GM19023 (cell line): ENCODE results near the gene CD163L1.
"Not testable (repeated sequence)": the region's sequence is repeated elsewhere in the genome, so short reads cannot be mapped to it uniquely, and the experiment has no call there.

Experiments used
- ATAC-seq: cut with Tn5 transposase; IDR thresholded peaks from one replicate; pipeline ENCODE4 v1.9.1; 2021; ENCODE audit warnings: mild to moderate bottlenecking, moderate library complexity; ENCODE audit not compliant: unreplicated experiment

Gene CD163L1

GRCh38 chr12:7444076-7444475, at the start of gene CD163L1:
Gene CD163L1, minus strand, starts transcription at chr12:7444153. Its CDS starts 26 bp downstream, at chr12:7444127.
- ATAC-seq, result no peak

DNA sequence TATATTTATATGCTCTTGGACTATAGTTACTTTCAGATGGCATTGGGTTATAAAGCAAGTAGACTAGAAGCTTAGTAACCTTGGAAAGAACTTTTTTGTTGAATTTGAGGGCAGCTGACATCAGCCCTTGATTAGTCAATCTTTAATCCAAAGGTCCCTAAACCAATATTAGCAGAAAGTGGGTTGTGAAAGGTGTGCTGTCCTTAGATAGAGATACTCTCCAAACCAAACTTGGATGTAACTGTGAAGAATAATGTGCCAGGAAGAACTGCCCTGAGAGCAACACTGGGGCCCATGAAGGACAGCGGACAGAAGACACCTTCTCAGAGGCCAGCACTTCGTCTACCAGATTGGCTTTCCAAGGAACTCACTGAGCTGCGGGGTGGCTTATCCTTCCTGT, 49.1 kb upstream of the CD163L1 start:
- no peak for ATAC-seq

DNA sequence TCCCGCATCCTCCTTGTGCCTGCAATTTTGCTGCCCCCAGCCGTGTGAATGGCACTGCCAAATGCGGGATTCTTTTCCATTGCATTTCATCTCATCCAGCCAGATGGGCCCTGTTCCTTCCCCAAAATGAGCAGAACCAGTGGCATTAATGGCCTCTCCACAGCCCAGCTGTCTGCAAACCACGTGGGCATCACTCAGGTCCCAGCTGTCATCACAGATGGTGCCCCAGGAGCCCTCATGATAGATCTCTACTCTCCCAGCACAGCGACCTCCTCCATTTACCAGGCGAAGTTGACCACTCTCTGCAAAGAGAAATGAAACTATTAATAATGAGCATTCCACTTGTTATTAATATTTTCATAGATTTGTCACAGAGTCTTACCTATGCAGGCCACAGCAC, 42.6 kb upstream of the CD163L1 start:
- ATAC-seq, result no peak

- no peak for ATAC-seq
Measured at GRCh38 chr12:7485095-7485494, 41.1 kb upstream of the CD163L1 start.

- ATAC-seq, result no peak
Measured at GRCh38 chr12:7483343-7483742, 39.4 kb upstream of the CD163L1 start.

- no peak for ATAC-seq
Measured at GRCh38 chr12:7479771-7480170, 35.8 kb upstream of the CD163L1 start.

DNA sequence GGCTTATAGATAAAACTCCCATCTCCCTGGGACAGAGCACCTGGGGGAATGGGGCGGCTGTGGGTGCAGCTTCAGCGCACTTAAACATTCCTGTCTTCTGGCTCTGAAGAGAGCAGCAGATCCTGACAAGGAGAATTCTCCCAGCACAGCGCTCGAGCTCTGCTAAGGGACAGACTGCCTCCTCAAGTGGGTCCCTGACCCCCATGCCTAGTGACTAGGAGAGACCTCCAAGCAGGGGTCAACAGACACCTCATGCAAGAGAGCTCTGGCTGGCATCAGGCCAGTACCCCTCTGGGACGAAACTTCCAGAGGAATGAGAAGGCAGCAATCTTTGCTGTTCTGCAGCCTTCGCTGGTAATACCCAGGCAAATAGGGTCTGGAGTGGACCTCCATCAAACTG, 28.1 kb upstream of the CD163L1 start:
- no peak for ATAC-seq

DNA sequence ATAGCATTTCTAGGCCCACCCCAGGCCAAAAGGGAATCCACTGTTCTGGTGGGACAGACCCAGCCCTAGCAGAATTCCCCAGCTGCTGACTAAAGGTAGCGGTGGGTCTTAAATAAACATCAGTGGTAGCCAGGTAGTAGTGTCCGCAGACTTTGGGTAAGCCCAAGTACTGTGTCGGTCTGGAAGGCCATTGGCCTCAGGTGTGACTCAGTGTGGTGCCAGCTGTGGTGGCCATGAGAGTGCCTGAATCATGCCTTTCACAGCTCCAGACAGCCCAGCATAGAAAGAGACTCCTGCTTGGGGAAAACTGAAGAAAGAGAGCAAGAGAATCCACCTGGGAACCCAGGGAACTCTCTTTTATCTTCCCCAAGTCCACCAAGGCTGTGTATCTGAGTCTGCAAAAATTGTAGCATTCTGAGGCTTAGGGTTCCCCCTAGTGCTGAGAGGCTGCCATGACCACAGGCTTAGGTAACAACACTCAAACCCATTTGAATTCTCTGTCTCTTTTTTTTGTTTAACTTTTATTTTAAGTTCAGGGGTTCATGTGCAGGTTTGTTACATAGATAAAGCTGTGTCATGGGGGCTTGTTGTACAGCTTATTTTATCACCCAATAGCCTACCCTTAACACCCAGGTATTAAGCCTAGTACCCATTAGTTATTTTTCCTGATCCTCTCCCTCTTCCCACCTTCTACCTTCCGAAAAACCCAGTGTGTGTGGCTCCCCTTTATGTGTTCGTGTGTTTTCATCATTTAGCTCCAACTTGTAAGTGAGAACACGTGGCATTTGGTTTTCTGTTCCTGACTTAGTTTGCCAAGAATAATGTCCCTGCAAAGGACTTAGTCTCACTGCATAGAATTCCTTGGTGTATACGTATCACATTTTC, 16.7 kb upstream of the CD163L1 start:
- ATAC-seq, result no peak

DNA sequence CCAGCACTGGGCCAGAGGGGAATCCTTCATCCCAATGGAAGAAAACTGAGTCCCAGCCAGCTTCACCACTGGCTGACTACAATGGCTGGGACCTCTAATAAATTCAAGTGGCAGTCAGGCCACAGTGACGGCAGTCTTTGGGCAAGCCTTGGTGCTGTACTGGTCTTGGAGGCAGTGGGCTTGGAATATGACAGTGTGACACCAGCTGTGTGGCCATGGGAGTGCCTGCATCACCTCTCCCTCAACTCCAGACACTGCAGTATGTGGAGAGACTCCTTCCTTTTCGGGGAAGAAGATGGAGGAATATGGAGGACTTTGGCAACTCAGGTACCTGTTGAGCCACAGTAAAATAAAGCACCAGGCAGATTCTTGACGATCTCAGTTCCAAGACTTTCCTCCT, 16.0 kb upstream of the CD163L1 start:
- ATAC-seq, result no peak

DNA sequence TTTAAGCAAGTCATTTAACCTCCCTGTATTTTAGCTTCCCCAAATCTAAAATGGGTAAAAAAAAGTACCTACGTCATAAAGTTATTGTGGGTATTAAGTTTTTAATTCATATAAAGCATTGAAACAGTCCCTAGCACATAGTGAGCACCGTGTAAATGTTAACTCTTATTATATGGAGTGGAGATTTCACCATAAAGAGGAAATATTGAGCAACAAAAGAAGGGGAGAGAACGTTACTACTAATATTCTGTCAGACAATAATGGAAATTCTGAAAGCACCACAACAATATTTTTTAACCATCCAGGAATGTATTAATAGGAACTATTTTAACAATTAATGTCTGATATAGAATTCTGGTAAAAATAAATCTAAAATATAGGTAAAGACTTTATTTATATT, 7.8 kb upstream of the CD163L1 start:
- no peak for ATAC-seq

- ATAC-seq, result no peak
Measured at GRCh38 chr12:7450667-7451066, 6.7 kb upstream of the CD163L1 start.

GRCh38 chr12:7448099-7448498, 4.1 kb upstream of the CD163L1 start:
- ATAC-seq, result no peak

DNA sequence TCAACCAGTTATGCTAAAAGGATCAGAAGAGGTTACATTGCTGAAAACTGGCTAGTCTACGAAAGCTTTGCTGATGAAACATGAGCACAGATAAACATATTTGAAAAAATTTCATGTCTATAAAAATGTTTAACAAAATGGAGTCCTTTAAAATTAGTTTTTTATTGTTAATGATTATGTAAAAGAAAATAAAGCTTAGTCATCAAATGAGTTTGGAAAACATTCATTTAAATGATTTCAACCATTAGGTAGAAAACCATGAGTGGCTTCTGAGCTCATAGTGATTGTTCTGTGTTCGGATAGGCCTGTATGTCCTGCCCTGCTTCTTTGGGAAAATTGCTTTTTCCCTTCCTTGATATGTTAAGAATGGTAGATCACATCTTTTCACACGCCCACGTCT, 584 bp upstream of the CD163L1 start:
- ATAC-seq, result no peak

- no peak for ATAC-seq
Measured at GRCh38 chr12:7441216-7441615, 2.7 kb downstream of the CD163L1 start.

GRCh38 chr12:7439579-7440505, 4.1 kb downstream of the CD163L1 start:
- no peak for ATAC-seq

DNA sequence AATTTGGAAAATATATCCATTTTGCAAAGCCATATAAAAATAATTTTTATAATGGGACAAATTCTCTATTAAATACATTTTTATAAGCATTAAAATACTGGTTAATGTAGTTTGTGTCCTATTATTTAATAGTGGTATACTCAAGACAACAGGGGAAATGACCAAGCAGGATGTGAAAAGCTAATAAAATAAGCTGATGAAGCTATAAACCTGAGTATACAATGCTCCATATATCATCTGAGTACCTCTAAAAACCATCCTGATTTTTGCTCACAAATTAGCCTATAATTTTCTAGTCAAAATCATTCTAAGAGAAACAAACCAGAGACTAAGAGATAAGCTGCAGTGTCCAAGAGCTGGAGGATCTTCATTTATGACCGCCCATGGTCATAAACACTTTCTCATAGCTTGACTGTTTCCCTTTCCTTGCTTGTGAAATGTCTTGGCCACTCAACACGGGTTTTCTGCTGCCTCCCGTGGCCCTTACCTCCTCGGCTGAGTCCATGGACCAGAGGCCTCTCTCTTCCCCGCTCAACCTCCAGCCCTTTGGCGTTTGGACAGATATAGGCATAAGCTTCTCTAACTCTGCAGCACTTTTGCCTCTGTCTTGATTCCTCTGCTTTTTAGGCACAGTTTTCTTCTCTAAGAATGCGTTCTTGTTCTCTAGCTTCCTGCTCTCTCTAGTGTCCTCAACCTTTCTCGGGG, 5.5 kb downstream of the CD163L1 start:
- not testable (repeated sequence) for ATAC-seq

- not testable (repeated sequence) for ATAC-seq
Measured at GRCh38 chr12:7437494-7437893, 6.5 kb downstream of the CD163L1 start.

DNA sequence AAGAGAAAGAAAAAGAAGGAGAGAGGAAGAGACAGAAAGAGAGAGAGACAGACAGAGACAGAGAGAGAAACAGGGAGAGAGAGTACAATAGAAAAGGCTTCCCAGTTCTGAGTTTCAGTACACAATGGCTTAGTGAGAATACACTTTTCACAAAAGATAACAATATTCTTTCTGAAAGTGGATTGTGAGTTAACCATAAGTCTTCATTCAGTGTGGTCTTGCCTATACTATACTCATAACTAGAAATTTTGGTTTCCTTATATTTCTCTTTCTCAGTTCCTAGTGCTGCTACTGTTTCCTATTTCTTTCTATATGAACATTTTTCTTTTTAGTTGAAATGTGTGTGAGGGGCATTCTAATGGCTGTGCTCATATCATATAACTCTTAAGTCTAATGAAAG, 9.3 kb downstream of the CD163L1 start:
- no peak for ATAC-seq

GRCh38 chr12:7433276-7433822, 10.6 kb downstream of the CD163L1 start:
- no peak for ATAC-seq

GRCh38 chr12:7431993-7432685, 11.8 kb downstream of the CD163L1 start:
- no peak for ATAC-seq
